Pancreas (tissue), 10 donors: Measurements from ENCODE around the gene CDH12. TPM values are rescaled to one million over a fixed set of nuclear protein-coding genes. Genes with fewer than 3 reads are reported as not detected.

ENCODE experiments used
- ATAC-seq, 4 donors: fragments of 200-7000 bp; cut with Tn5 transposase; one replicate each; pipeline versions ENCODE4 v1.8.0 to v1.9.1; 2020; ENCODE audit warnings: mild to moderate bottlenecking in 4 of 4, moderate library complexity in 4 of 4
- DNase-seq, 6 donors: peaks; one replicate each; pipeline ENCODE4 v3.0.0-alpha.2; 2020
- FAIRE-seq: peaks from 2 replicates; lab custom pipeline; 2012; peaks lifted over from hg19 to GRCh38; lab: Jason Lieb, UNC
- H3K27ac ChIP-seq, 4 donors: fragments of 200-600 bp; sonication (generic); 1 replicate in 3 of 4; 2 replicates in 1 of 4; pipeline versions ENCODE4 v1.5.0 to v1.8.0; 2020
- H3K27me3 ChIP-seq, 4 donors: fragments of 200-600 bp; one replicate each; pipeline ENCODE4 v1.8.0; 2021
- H3K36me3 ChIP-seq, 3 donors: fragments of 200-600 bp; sonication (generic) in 1 of 3; one replicate each; pipeline versions ENCODE4 v1.5.0 to v1.8.0; 2020 to 2021
- H3K4me1 ChIP-seq, 3 donors: fragments of 200-600 bp; one replicate each; pipeline ENCODE4 v1.8.0; 2021
- H3K4me3 ChIP-seq, 4 donors: fragments of 200-600 bp; sonication (generic) in 2 of 4; one replicate each; pipeline versions ENCODE4 v1.5.0 to v1.8.0; 2020 to 2021
- H3K9me3 ChIP-seq, 4 donors: fragments of 200-600 bp; one replicate each; pipeline ENCODE4 v1.8.0; 2021
- CTCF ChIP-seq, 4 donors: fragments of 200-600 bp; sonication (generic) in 3 of 4; IDR thresholded peaks; one replicate each; pipeline versions ENCODE4 v1.5.0 to v1.8.0; 2021; ENCODE audit warnings: antibody characterized with exemption in 4 of 4
- WGBS, 2 donors: extraction: QIAGEN DNeasy Blood & Tissue Kit; methylation state at CpG; one replicate each; pipeline ENCODE4 v1.1.7; 2013; 5-methylcytosine and 5-hydroxymethylcytosine counted together
- intact Hi-C, 3 donors: fragments of 100-400 bp; cut with DNase I; formaldehyde crosslinking; loops; one replicate each; pipeline versions ENCODE4 v1.11.1 to v1.14.2; 2022
- polyA plus RNA-seq, 2 donors: library from polyadenylated mRNA; stranded (reverse); fragments of 200-250 nt; gene quantifications; one replicate each; pipeline ENCODE4 v1.2.3, GENCODE V29; 2013
- total RNA-seq, 6 donors: library from RNA; stranded (reverse); fragmentation: NEBNext Ultra II Directional in 4 of 6; extraction: Animal tissue kit (Norgen Biotek cat#: 25700) in 4 of 6; gene quantifications; one replicate each; pipeline versions ENCODE4 v1.2.1 to v1.2.4, GENCODE V29; 2021 to 2023
- donor health status: healthy with polysubstance abuse.
- donor health status: DM: no; HTN: no; CAD: no; lungs with moderate emphysema.
- donor health status: DM: no; HTN: no; CAD: no.
- donor health status: control.
- donor health status: control.
- donor health status: Bipolar disorder and iron deficiency.
- donor health status: DM: yes; HTN: yes; CAD: no.
- donor health status: DM: no; HTN: no; CAD: no.
- donor health status: DM: no; HTN: no; CAD: no.
- donor health status: DM: yes; HTN: yes; CAD: no.

CDH12 gene
- total and polyA plus RNA-seq, 8 donors, result 0.12 to 0.31 (median 0.17) TPM; not detected in 4

- WGBS, 2 donors, result 51 to 54% methylated on average over 4 of the region's 4 CpGs
- ATAC-seq, result no peak
- no peak for DNase-seq
- no peaks in the 10 kb centered on the region for H3K4me1 ChIP-seq
- no peaks in the 10 kb centered on the region for H3K27me3 ChIP-seq
- no peak for FAIRE-seq
- H3K27ac ChIP-seq, result no peak overlapping the region
- intact Hi-C loops, result no loop called here
- no peaks in the 10 kb centered on the region for H3K36me3 ChIP-seq
- H3K9me3 ChIP-seq, result no peaks in the 10 kb centered on the region
- TF ChIP-seq CTCF (IDR thresholded peaks at IDR 0.05), result no peak
- H3K4me3 ChIP-seq, result no peak overlapping the region
Measured at GRCh38 chr5:22460189-22460588, 393.0 kb downstream of the CDH12 start.

- H3K27ac ChIP-seq, result no peak overlapping the region
- 59 to 70% methylated on average over 2 of the region's 2 CpGs for WGBS, 2 donors
- no peak overlapping the region for H3K4me3 ChIP-seq
- H3K4me1 ChIP-seq, result no peaks in the 10 kb centered on the region
- TF ChIP-seq CTCF (IDR thresholded peaks at IDR 0.05), result no peak
- intact Hi-C loops, result no loop called here
- H3K27me3 ChIP-seq, result no peaks in the 10 kb centered on the region
- FAIRE-seq, result no peak
- no peaks in the 10 kb centered on the region for H3K36me3 ChIP-seq
- DNase-seq, result no peak
- no peak for ATAC-seq
- H3K9me3 ChIP-seq, result no peaks in the 10 kb centered on the region
Measured at GRCh38 chr5:22432905-22433304, 420.2 kb downstream of the CDH12 start.

- 57 to 79% methylated on average over 3 of the region's 3 CpGs for WGBS, 2 donors
- DNase-seq (no peak), ATAC-seq (no peak), FAIRE-seq (no peak)
- TF ChIP-seq CTCF (IDR thresholded peaks at IDR 0.05), result no peak
- no peaks in the 10 kb centered on the region for H3K4me1 ChIP-seq
- no peak overlapping the region for H3K27ac ChIP-seq
- intact Hi-C loops, result no loop called here
- H3K9me3 ChIP-seq, result no peaks in the 10 kb centered on the region
- H3K27me3 ChIP-seq, result no peaks in the 10 kb centered on the region
- H3K36me3 ChIP-seq, result no peaks in the 10 kb centered on the region
- no peak overlapping the region for H3K4me3 ChIP-seq
Measured at GRCh38 chr5:22431840-22432239, 421.3 kb downstream of the CDH12 start.

GRCh38 chr5:22431406-22431805 is 421.7 kb downstream of the CDH12 start:
- no peaks in the 10 kb centered on the region for H3K27me3 ChIP-seq
- no peak overlapping the region for H3K27ac ChIP-seq
- TF ChIP-seq CTCF (IDR thresholded peaks at IDR 0.05), result no peak
- FAIRE-seq (no peak), DNase-seq (no peak), ATAC-seq (no peak)
- intact Hi-C loops, result no loop called here
- no peaks in the 10 kb centered on the region for H3K9me3 ChIP-seq
- 47 to 65% methylated on average over 2 of the region's 2 CpGs for WGBS, 2 donors
- H3K4me3 ChIP-seq, result no peak overlapping the region
- H3K36me3 ChIP-seq, result no peaks in the 10 kb centered on the region
- no peaks in the 10 kb centered on the region for H3K4me1 ChIP-seq

- no peak for TF ChIP-seq CTCF (IDR thresholded peaks at IDR 0.05)
- DNase-seq, result no peak
- H3K4me3 ChIP-seq, result no peak overlapping the region
- H3K36me3 ChIP-seq, result no peaks in the 10 kb centered on the region
- FAIRE-seq, result no peak
- ATAC-seq, result no peak
- H3K27me3 ChIP-seq, result no peaks in the 10 kb centered on the region
- H3K4me1 ChIP-seq, result no peaks in the 10 kb centered on the region
- H3K9me3 ChIP-seq, result no peaks in the 10 kb centered on the region
- 22 to 35% methylated on average over 4 of the region's 4 CpGs for WGBS, 2 donors
- no peak overlapping the region for H3K27ac ChIP-seq
- intact Hi-C loops, result no loop called here
Measured at GRCh38 chr5:22411554-22412349, 441.4 kb downstream of the CDH12 start.
